ENCODE data around the gene MAK. TPM values are rescaled to one million over a fixed set of nuclear protein-coding genes. Genes with fewer than 3 reads are reported as not detected.
"Not testable (repeated sequence)": the region's sequence is repeated elsewhere in the genome, so short reads cannot be mapped to it uniquely, and the experiment has no call there.

MAK gene
- total RNA-seq, 2 donors from 2014 or later, result 0.09 to 1.8 TPM

- intact Hi-C loops (cut with DNase I), result no loop called here
- Histone ChIP-seq H3K4me3 (no peak overlapping the region), H3K27ac (no peak overlapping the region), H3K36me3 (no peaks in the 10 kb centered on the region), H3K9me3 (no peaks in the 10 kb centered on the region), H3K4me1 (replicated peaks) (no peaks in the 10 kb centered on the region), H3K27me3 (replicated peaks; ENCODE audit: insufficient read depth) (peaks cover 20% of the 10 kb centered on the region)
- 15% methylated on average over 40 of the region's 51 CpGs for WGBS
- TF ChIP-seq CTCF (IDR thresholded peaks at IDR 0.05), result no peak
- TF ChIP-seq POLR2AphosphoS5 (IDR thresholded peaks at IDR 0.05), result no peak
- TF ChIP-seq POLR2A (IDR thresholded peaks at IDR 0.05), result no peak
- no peak for DNase-seq (ENCODE audit: low spot score)
Measured at GRCh38 chr6:10883312-10884244, 45.2 kb upstream of the MAK start.

- no peak overlapping the region for H3K4me3 ChIP-seq
- no peaks in the 10 kb centered on the region for H3K4me1 ChIP-seq (replicated peaks)
- no peak overlapping the region for H3K27ac ChIP-seq
- 5% methylated on average over 28 of the region's 28 CpGs for WGBS
- H3K27me3 ChIP-seq (replicated peaks; ENCODE audit: insufficient read depth), result peaks cover 20% of the 10 kb centered on the region
- TF ChIP-seq POLR2A (IDR thresholded peaks at IDR 0.05), result no peak
- TF ChIP-seq CTCF (IDR thresholded peaks at IDR 0.05), result no peak
- TF ChIP-seq POLR2AphosphoS5 (IDR thresholded peaks at IDR 0.05), result no peak
- intact Hi-C loops (cut with DNase I), result no loop called here
- DNase-seq (ENCODE audit: low spot score), result no peak
- no peaks in the 10 kb centered on the region for H3K36me3 ChIP-seq
- no peaks in the 10 kb centered on the region for H3K9me3 ChIP-seq
Measured at GRCh38 chr6:10882657-10883171, 44.4 kb upstream of the MAK start.

- H3K4me1 ChIP-seq (replicated peaks); intact Hi-C loops (cut with DNase I): not testable (repeated sequence)
- H3K27me3 ChIP-seq (replicated peaks; ENCODE audit: insufficient read depth), result peaks cover 20% of the 10 kb centered on the region
Measured at GRCh38 chr6:10882253-10882630, 43.9 kb upstream of the MAK start.

GRCh38 chr6:10880366-10880765 lies 42.0 kb upstream of the MAK start:
- TF ChIP-seq CTCF (IDR thresholded peaks at IDR 0.05), result no peak
- no peak for TF ChIP-seq POLR2AphosphoS5 (IDR thresholded peaks at IDR 0.05)
- TF ChIP-seq POLR2A (IDR thresholded peaks at IDR 0.05), result no peak
- Histone ChIP-seq H3K4me3 (no peak overlapping the region), H3K27me3 (replicated peaks; ENCODE audit: insufficient read depth) (peaks cover 14% of the 10 kb centered on the region), H3K4me1 (replicated peaks) (no peaks in the 10 kb centered on the region), H3K36me3 (no peaks in the 10 kb centered on the region), H3K27ac (no peak overlapping the region), H3K9me3 (no peaks in the 10 kb centered on the region)
- no peak for DNase-seq (ENCODE audit: low spot score)
- intact Hi-C loops (cut with DNase I), result no loop called here
- WGBS, result 94% methylated on average over 2 of the region's 2 CpGs

More at GRCh38 chr6:10882253-10882630, 43.9 kb upstream of the MAK start:
- not testable (repeated sequence) for H3K4me3 ChIP-seq; DNase-seq (ENCODE audit: low spot score); H3K36me3 ChIP-seq; H3K9me3 ChIP-seq; H3K27ac ChIP-seq
- 24% methylated on average over 14 of the region's 14 CpGs for WGBS

GRCh38 chr6:10877871-10878270 lies 39.5 kb upstream of the MAK start:
- Histone ChIP-seq H3K27ac (no peak overlapping the region), H3K4me3 (no peak overlapping the region), H3K36me3 (no peaks in the 10 kb centered on the region), H3K9me3 (no peaks in the 10 kb centered on the region), H3K27me3 (replicated peaks; ENCODE audit: insufficient read depth) (peaks cover 9% of the 10 kb centered on the region), H3K4me1 (replicated peaks) (no peaks in the 10 kb centered on the region)
- TF ChIP-seq POLR2A (IDR thresholded peaks at IDR 0.05) (no peak), CTCF (IDR thresholded peaks at IDR 0.05) (no peak), POLR2AphosphoS5 (IDR thresholded peaks at IDR 0.05) (no peak)
- WGBS, result 82% methylated on average over 1 of the region's 1 CpG
- intact Hi-C loops (cut with DNase I), result no loop called here
- DNase-seq (ENCODE audit: low spot score), result no peak
